ENCODE data around the gene CDKN2B-AS1.

DNA sequence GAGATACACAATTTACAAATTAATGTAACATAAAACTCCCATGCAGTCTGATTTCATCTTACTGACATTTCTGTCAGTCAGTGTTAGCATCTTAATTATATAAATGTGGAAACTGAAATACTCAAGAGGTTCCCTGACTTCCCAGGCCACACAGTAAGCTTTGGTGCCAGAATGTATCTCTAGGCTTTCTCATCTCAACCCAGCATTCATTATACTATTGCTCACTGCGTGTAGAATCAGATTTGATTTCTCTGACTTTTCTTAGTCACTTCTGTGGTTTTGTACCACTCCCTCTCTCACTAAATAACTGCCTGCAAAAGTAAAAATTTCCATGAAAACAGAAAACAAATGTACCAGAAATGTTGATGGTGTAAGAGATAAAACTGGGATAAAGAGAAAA lies 46.2 kb downstream of the CDKN2B-AS1 start:
- TF ChIP-seq CTCF (IDR thresholded peaks at IDR 0.05) (no peak), POLR2A (IDR thresholded peaks at IDR 0.05) (no peak)
